Mesothelial cell of epicardium (in vitro differentiated cells): ENCODE results near the gene PHF20. TPM values are rescaled to one million over a fixed set of nuclear protein-coding genes. Genes with fewer than 3 reads are reported as not detected.
"Not testable (repeated sequence)": the region's sequence is repeated elsewhere in the genome, so short reads cannot be mapped to it uniquely, and the experiment has no call there.

Source experiments
- DNase-seq, 2 experiments: peaks; one replicate each; pipeline ENCODE4 v3.0.0; 2021; ENCODE audit warnings: low spot score in 2 of 2; ENCODE audit not compliant: unreplicated experiment in 2 of 2
- H3K27ac Mint-ChIP-seq: 2 replicates; pipeline ENCODE4 v1.8.0; 2021; ENCODE audit warnings: mixed read lengths
- H3K27me3 Mint-ChIP-seq: 2 replicates; pipeline ENCODE4 v1.8.0; 2021; ENCODE audit warnings: low read depth, mixed read lengths
- H3K36me3 Mint-ChIP-seq: 2 replicates; pipeline ENCODE4 v1.8.0; 2021; ENCODE audit warnings: mixed read lengths
- H3K4me1 Mint-ChIP-seq: 2 replicates; pipeline ENCODE4 v1.8.0; 2021; ENCODE audit warnings: mixed read lengths
- H3K4me3 Mint-ChIP-seq: 2 replicates; pipeline ENCODE4 v1.8.0; 2021; ENCODE audit warnings: mild to moderate bottlenecking, moderate library complexity, mixed read lengths
- H3K9me3 Mint-ChIP-seq: 2 replicates; pipeline ENCODE4 v1.8.0; 2021; ENCODE audit warnings: mixed read lengths
- CTCF ChIP-seq: fragments of 200-600 bp; sonication (generic); IDR thresholded peaks from one replicate; pipeline ENCODE4 v1.5.0; 2021; ENCODE audit warnings: antibody characterized with exemption; ENCODE audit not compliant: unreplicated experiment
- total RNA-seq: library from RNA; stranded (reverse); gene quantifications from 3 replicates; pipeline ENCODE4 v1.2.1, GENCODE V29; 2021

The PHF20 gene
- total RNA-seq, 1 donor from 2014 or later: 48.6 TPM

DNA sequence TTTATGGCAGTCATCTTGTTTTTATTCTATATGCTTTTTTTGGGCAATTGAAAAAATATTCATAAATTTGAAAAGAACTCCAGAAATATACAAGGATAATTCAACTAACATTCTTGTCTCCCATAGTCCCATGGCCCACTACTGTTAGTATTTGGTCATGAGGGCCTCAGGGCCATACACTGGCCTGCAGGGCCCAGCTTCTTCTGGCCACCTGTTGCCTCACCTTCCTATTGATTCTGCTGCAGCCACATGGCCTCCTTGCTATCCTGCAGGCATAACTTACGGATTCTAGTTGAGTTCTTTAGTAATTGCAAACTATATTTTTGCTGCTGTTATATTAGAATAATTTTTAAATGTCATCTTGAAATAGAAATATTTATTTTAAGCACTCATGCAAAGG lies 109.9 kb downstream of the PHF20 start:
- H3K27ac Mint-ChIP-seq: no peak overlapping the region
- H3K36me3 Mint-ChIP-seq: peaks cover 7% of the 10 kb centered on the region
- TF ChIP-seq CTCF: no peak
- H3K9me3 Mint-ChIP-seq: no peaks in the 10 kb centered on the region
- no peaks in the 10 kb centered on the region for H3K27me3 Mint-ChIP-seq
- H3K4me1 Mint-ChIP-seq: peaks cover 13% of the 10 kb centered on the region
- no peak overlapping the region for H3K4me3 Mint-ChIP-seq
- no peak for DNase-seq

GRCh38 chr20:35882427-35883161 lies 110.8 kb downstream of the PHF20 start:
- not testable (repeated sequence) for DNase-seq, H3K4me3 Mint-ChIP-seq, H3K27ac Mint-ChIP-seq, H3K36me3 Mint-ChIP-seq, H3K9me3 Mint-ChIP-seq, H3K27me3 Mint-ChIP-seq
- peaks cover 13% of the 10 kb centered on the region for H3K4me1 Mint-ChIP-seq

- Mint-ChIP-seq H3K4me3 (no peak overlapping the region), H3K27ac (peak overlapping the region; percentile 92), H3K36me3 (peaks cover 3% of the 10 kb centered on the region), H3K27me3 (no peaks in the 10 kb centered on the region), H3K9me3 (no peaks in the 10 kb centered on the region), H3K4me1 (peaks cover 13% of the 10 kb centered on the region)
- no peak for TF ChIP-seq CTCF
- no peak for DNase-seq
Observed at GRCh38 chr20:35883336-35883777, 111.5 kb downstream of the PHF20 start.

DNA sequence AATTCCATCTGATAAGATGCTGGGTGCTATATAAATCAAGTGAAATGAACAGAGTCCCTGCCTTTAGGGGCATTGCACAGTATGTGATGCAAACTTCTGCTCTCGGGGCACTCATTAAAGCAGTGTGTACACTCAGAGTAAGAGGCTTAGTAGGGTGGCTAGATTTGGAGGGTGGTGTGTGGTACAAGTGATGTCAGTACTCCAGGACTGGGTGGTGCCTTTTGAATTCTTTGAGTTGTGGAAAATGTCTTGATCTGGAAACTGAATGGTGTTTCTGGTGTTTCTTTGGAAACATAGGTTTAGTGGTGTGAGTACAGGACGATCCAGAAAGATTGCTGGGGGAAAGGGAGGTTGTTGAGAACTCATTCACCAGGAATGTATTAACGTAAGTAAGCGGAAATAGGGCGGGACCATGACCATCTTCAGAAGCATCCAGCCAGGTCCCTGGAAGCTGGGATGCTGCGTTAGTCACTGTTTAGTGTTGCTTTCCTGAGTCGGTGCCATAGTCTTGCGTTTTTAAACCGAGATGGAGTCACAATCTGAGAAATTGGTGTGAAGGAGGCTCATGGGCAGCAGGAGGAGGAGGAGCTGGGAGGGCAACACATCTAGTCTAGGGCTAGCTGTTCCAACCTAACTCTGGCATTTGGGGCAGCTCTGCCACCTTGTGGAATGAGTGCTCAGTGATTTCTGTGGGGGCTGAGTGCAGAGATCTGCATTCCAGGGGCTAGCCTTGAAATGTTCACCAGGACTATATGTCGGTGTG lies 112.1 kb downstream of the PHF20 start:
- Mint-ChIP-seq H3K27me3 (no peaks in the 10 kb centered on the region), H3K27ac (peak overlapping the region; percentile 92), H3K4me3 (peak overlapping the region; percentile 25), H3K36me3 (peaks cover 2% of the 10 kb centered on the region), H3K9me3 (no peaks in the 10 kb centered on the region), H3K4me1 (peaks cover 13% of the 10 kb centered on the region)
- DNase-seq: peak; percentile 21 to 63
- peak; percentile 32 for TF ChIP-seq CTCF

DNA sequence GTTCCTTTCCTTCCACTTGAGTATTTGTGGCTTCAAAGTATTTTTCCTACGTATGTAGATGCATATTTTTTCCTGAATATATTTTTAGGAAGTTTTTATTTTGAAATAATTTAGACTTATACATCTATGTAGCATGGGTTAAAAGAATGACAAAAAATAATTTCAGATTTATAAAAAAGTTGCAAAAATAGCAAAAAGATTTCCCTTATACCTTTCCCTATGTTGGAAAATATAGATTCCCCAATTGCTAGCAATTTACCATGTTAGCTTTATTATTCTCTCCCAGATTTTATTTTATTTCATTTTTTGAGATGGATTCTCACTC lies 112.7 kb downstream of the PHF20 start:
- Mint-ChIP-seq H3K36me3 (peaks cover 2% of the 10 kb centered on the region), H3K9me3 (no peaks in the 10 kb centered on the region), H3K4me1 (peaks cover 13% of the 10 kb centered on the region), H3K27me3 (no peaks in the 10 kb centered on the region), H3K4me3 (no peak overlapping the region), H3K27ac (no peak overlapping the region)
- DNase-seq: no peak
- no peak for TF ChIP-seq CTCF

DNA sequence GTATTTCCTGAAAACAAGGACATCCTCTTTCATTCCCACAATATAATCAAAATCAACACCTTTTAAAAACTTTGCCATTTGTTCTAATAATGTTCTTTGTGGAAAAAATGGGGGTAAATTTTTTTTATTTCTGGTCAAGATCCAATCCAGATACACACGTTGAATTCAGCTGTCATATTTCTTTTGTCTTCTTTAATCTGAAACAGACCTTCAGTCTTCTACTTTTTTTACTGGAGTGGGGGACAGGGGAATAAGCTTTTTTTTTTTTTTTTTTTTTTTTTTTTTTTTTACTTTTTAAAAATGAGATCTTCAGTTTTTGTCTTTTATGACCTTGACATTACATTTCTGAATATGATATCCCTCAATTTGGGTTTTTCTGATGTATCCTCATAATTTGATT lies 113.4 kb downstream of the PHF20 start:
- Mint-ChIP-seq H3K27me3 (no peaks in the 10 kb centered on the region), H3K4me1 (peaks cover 13% of the 10 kb centered on the region), H3K36me3 (peaks cover 2% of the 10 kb centered on the region), H3K27ac (no peak overlapping the region), H3K9me3 (no peaks in the 10 kb centered on the region), H3K4me3 (no peak overlapping the region)
- no peak for DNase-seq
- no peak for TF ChIP-seq CTCF
